Mesendoderm (in vitro differentiated cells): ENCODE data around the gene MYPN.
A peak's percentile ranks its signal among the peaks of the same experiment; 100 is the strongest.

Source experiments
- DNase-seq: peaks from one replicate; pipeline ENCODE4 v3.0.0; 2013
- H2AK5ac ChIP-seq: 2 replicates; pipeline ENCODE4 v1.6.1; 2013; ENCODE audit warnings: low read length, inconsistent platforms
- H2BK120ac ChIP-seq: 2 replicates; pipeline ENCODE4 v1.6.1; 2013; ENCODE audit warnings: low read depth, mild to moderate bottlenecking, low read length, moderate library complexity, mixed read lengths
- H2BK15ac ChIP-seq: replicated peaks from 2 replicates; pipeline ENCODE4 v1.6.1; 2013; ENCODE audit warnings: low read depth, mild to moderate bottlenecking, moderate library complexity
- H2BK5ac ChIP-seq: 2 replicates; pipeline ENCODE4 v1.6.1; 2013; ENCODE audit warnings: low read length, inconsistent platforms
- H3K18ac ChIP-seq: 2 replicates; pipeline ENCODE4 v1.6.1; 2013; ENCODE audit warnings: mild to moderate bottlenecking, low read length, mixed read lengths
- H3K23ac ChIP-seq: one replicate; pipeline ENCODE4 v1.6.1; 2013; ENCODE audit warnings: low read length
- H3K27ac ChIP-seq: 2 replicates; pipeline ENCODE4 v1.5.1; 2013; ENCODE audit warnings: low read depth, mild to moderate bottlenecking, inconsistent platforms, low read length, moderate library complexity
- H3K27me3 ChIP-seq: 2 replicates; pipeline ENCODE4 v1.6.1; 2013; ENCODE audit warnings: low read length, control low read depth, mild to moderate bottlenecking, inconsistent platforms; ENCODE audit not compliant: insufficient read depth, poor library complexity
- H3K36me3 ChIP-seq: 2 replicates; pipeline ENCODE4 v1.6.1; 2013; ENCODE audit warnings: low read length, inconsistent platforms; ENCODE audit not compliant: control insufficient read depth, insufficient read depth
- H3K4ac ChIP-seq: one replicate; pipeline ENCODE4 v1.6.1; 2013; ENCODE audit warnings: low read depth, mild to moderate bottlenecking, low read length, moderate library complexity
- H3K4me1 ChIP-seq: 2 replicates; pipeline ENCODE4 v1.6.1; 2013; ENCODE audit warnings: low read depth, low read length, inconsistent platforms; ENCODE audit not compliant: control insufficient read depth
- H3K4me2 ChIP-seq: 2 replicates; pipeline ENCODE4 v1.6.1; 2013; ENCODE audit warnings: low read length
- H3K4me3 ChIP-seq: 2 replicates; pipeline ENCODE4 v1.5.1; 2013; ENCODE audit warnings: mild to moderate bottlenecking, low read length
- H3K56ac ChIP-seq: one replicate; pipeline ENCODE4 v1.6.1; 2013; ENCODE audit warnings: low read length
- H3K79me1 ChIP-seq: 2 replicates; pipeline ENCODE4 v1.6.1; 2013; ENCODE audit warnings: low read length, inconsistent platforms
- H3K79me2 ChIP-seq: 2 replicates; pipeline ENCODE4 v1.6.1; 2013; ENCODE audit warnings: mild to moderate bottlenecking, low read length; ENCODE audit not compliant: control insufficient read depth, insufficient read depth
- H3K9ac ChIP-seq: 2 replicates; pipeline ENCODE4 v1.6.1; 2013; ENCODE audit warnings: low read length, inconsistent platforms
- H4K5ac ChIP-seq: one replicate; pipeline ENCODE4 v1.6.1; 2013; ENCODE audit warnings: low read length
- H4K8ac ChIP-seq: one replicate; pipeline ENCODE4 v1.6.1; 2013; ENCODE audit warnings: low read depth, mild to moderate bottlenecking, control low read depth, low read length, moderate library complexity
- WGBS: extraction: QIAGEN DNeasy Blood & Tissue Kit; methylation state at CpG from one replicate; pipeline ENCODE4 v1.1.7; 2013; ENCODE audit warnings: low lambda C conversion rate, missing lambda C conversion rate; ENCODE audit not compliant: insufficient coverage; ENCODE audit errors: extremely low coverage; 5-methylcytosine and 5-hydroxymethylcytosine counted together

Gene MYPN

GRCh38 chr10:68111584-68111983, 2.3 kb downstream of the MYPN start:
- no peak overlapping the region for H2AK5ac ChIP-seq
- no peak overlapping the region for H3K27ac ChIP-seq
- H3K4me3 ChIP-seq = no peak overlapping the region
- no peak overlapping the region for H2BK120ac ChIP-seq
- H2BK5ac ChIP-seq = no peak overlapping the region
- H3K9ac ChIP-seq = no peak overlapping the region
- no peak overlapping the region for H4K8ac ChIP-seq
- no peaks in the 10 kb centered on the region for H3K79me1 ChIP-seq
- H3K4me1 ChIP-seq = no peaks in the 10 kb centered on the region
- H3K56ac ChIP-seq = no peak overlapping the region
- no peak overlapping the region for H3K18ac ChIP-seq
- no peaks in the 10 kb centered on the region for H3K79me2 ChIP-seq
- no peak overlapping the region for H3K23ac ChIP-seq
- H4K5ac ChIP-seq = no peak overlapping the region
- no peak overlapping the region for H2BK15ac ChIP-seq
- no peaks in the 10 kb centered on the region for H3K27me3 ChIP-seq
- no peaks in the 10 kb centered on the region for H3K36me3 ChIP-seq
- H3K4ac ChIP-seq = no peak overlapping the region
- no peak for DNase-seq
- no CpG with 5 or more reads among the region's 2 CpGs for WGBS
- H3K4me2 ChIP-seq = no peak overlapping the region

GRCh38 chr10:68112837-68113236, 3.5 kb downstream of the MYPN start:
- no peak overlapping the region for H3K27ac ChIP-seq
- H2AK5ac ChIP-seq = no peak overlapping the region
- H3K18ac ChIP-seq = no peak overlapping the region
- no peaks in the 10 kb centered on the region for H3K79me2 ChIP-seq
- H3K9ac ChIP-seq = no peak overlapping the region
- H3K79me1 ChIP-seq = no peaks in the 10 kb centered on the region
- H3K27me3 ChIP-seq = no peaks in the 10 kb centered on the region
- H2BK120ac ChIP-seq = no peak overlapping the region
- no peak overlapping the region for H3K4ac ChIP-seq
- H2BK5ac ChIP-seq = no peak overlapping the region
- no peak overlapping the region for H3K56ac ChIP-seq
- H3K4me2 ChIP-seq = no peak overlapping the region
- no CpG with 5 or more reads among the region's 1 CpG for WGBS
- no peak for DNase-seq
- H3K4me1 ChIP-seq = no peaks in the 10 kb centered on the region
- no peak overlapping the region for H4K5ac ChIP-seq
- H3K23ac ChIP-seq = no peak overlapping the region
- no peak overlapping the region for H4K8ac ChIP-seq
- no peak overlapping the region for H2BK15ac ChIP-seq
- no peaks in the 10 kb centered on the region for H3K36me3 ChIP-seq
- no peak overlapping the region for H3K4me3 ChIP-seq

- H3K27ac ChIP-seq = no peak overlapping the region
- no peak overlapping the region for H2BK5ac ChIP-seq
- H4K5ac ChIP-seq = no peak overlapping the region
- no peak overlapping the region for H3K56ac ChIP-seq
- peaks cover 6% of the 10 kb centered on the region for H3K4me1 ChIP-seq
- H3K9ac ChIP-seq = no peak overlapping the region
- no peaks in the 10 kb centered on the region for H3K79me1 ChIP-seq
- no peak overlapping the region for H3K23ac ChIP-seq
- H3K4me2 ChIP-seq = no peak overlapping the region
- no peak overlapping the region for H3K4ac ChIP-seq
- H3K36me3 ChIP-seq = no peaks in the 10 kb centered on the region
- no peak overlapping the region for H4K8ac ChIP-seq
- WGBS = no CpG with 5 or more reads among the region's 3 CpGs
- no peak overlapping the region for H3K18ac ChIP-seq
- H2BK120ac ChIP-seq = no peak overlapping the region
- H2BK15ac ChIP-seq = no peak overlapping the region
- H3K79me2 ChIP-seq = no peaks in the 10 kb centered on the region
- no peak overlapping the region for H3K4me3 ChIP-seq
- H3K27me3 ChIP-seq = no peaks in the 10 kb centered on the region
- no peak overlapping the region for H2AK5ac ChIP-seq
- DNase-seq = no peak
Observed at GRCh38 chr10:68118657-68119056, 9.4 kb downstream of the MYPN start.

- Histone ChIP-seq H2BK15ac (no peak overlapping the region), H3K4ac (no peak overlapping the region), H3K27me3 (no peaks in the 10 kb centered on the region), H3K4me1 (peaks cover 6% of the 10 kb centered on the region), H3K27ac (no peak overlapping the region), H3K9ac (no peak overlapping the region), H4K8ac (no peak overlapping the region), H2BK120ac (no peak overlapping the region), H2BK5ac (no peak overlapping the region), H3K23ac (no peak overlapping the region), H3K4me2 (no peak overlapping the region), H3K4me3 (no peak overlapping the region), H4K5ac (no peak overlapping the region), H3K18ac (no peak overlapping the region), H2AK5ac (no peak overlapping the region), H3K79me1 (no peaks in the 10 kb centered on the region), H3K36me3 (no peaks in the 10 kb centered on the region), H3K56ac (peak overlapping the region; percentile 2), H3K79me2 (no peaks in the 10 kb centered on the region)
- no peak for DNase-seq
- whole genome bisulfite sequencing = 100% methylated on average over 1 of the region's 15 CpGs
Observed at GRCh38 chr10:68121020-68121743, 11.9 kb downstream of the MYPN start.

- no peak overlapping the region for H4K8ac ChIP-seq
- H3K4me3 ChIP-seq = no peak overlapping the region
- no peak overlapping the region for H3K56ac ChIP-seq
- H3K79me1 ChIP-seq = no peaks in the 10 kb centered on the region
- H3K36me3 ChIP-seq = no peaks in the 10 kb centered on the region
- DNase-seq = peak; percentile 61
- no peak overlapping the region for H2BK120ac ChIP-seq
- H3K23ac ChIP-seq = no peak overlapping the region
- WGBS = no CpG with 5 or more reads among the region's 9 CpGs
- H2BK5ac ChIP-seq = no peak overlapping the region
- no peak overlapping the region for H2AK5ac ChIP-seq
- no peak overlapping the region for H3K27ac ChIP-seq
- no peak overlapping the region for H4K5ac ChIP-seq
- H3K4me2 ChIP-seq = no peak overlapping the region
- no peak overlapping the region for H2BK15ac ChIP-seq
- peaks cover 6% of the 10 kb centered on the region for H3K4me1 ChIP-seq
- no peak overlapping the region for H3K9ac ChIP-seq
- H3K4ac ChIP-seq = no peak overlapping the region
- H3K79me2 ChIP-seq = no peaks in the 10 kb centered on the region
- H3K18ac ChIP-seq = no peak overlapping the region
- no peaks in the 10 kb centered on the region for H3K27me3 ChIP-seq
Observed at GRCh38 chr10:68121852-68122251, 12.6 kb downstream of the MYPN start.

- no peak overlapping the region for H2AK5ac ChIP-seq
- no peak overlapping the region for H3K27ac ChIP-seq
- H3K4me3 ChIP-seq = no peak overlapping the region
- no peak overlapping the region for H2BK120ac ChIP-seq
- no CpG with 5 or more reads among the region's 3 CpGs for WGBS
- H3K9ac ChIP-seq = no peak overlapping the region
- no peak overlapping the region for H4K5ac ChIP-seq
- H3K4me2 ChIP-seq = no peak overlapping the region
- no peaks in the 10 kb centered on the region for H3K27me3 ChIP-seq
- H3K79me2 ChIP-seq = no peaks in the 10 kb centered on the region
- no peak for DNase-seq
- H2BK5ac ChIP-seq = no peak overlapping the region
- no peak overlapping the region for H2BK15ac ChIP-seq
- no peak overlapping the region for H3K56ac ChIP-seq
- no peak overlapping the region for H4K8ac ChIP-seq
- no peaks in the 10 kb centered on the region for H3K79me1 ChIP-seq
- H3K18ac ChIP-seq = no peak overlapping the region
- no peak overlapping the region for H3K23ac ChIP-seq
- H3K36me3 ChIP-seq = no peaks in the 10 kb centered on the region
- H3K4ac ChIP-seq = no peak overlapping the region
- peaks cover 6% of the 10 kb centered on the region for H3K4me1 ChIP-seq
Observed at GRCh38 chr10:68124718-68125117, 15.4 kb downstream of the MYPN start.
